ENCODE data around the gene HES5. TPM values are rescaled to one million over a fixed set of nuclear protein-coding genes. Genes with fewer than 3 reads are reported as not detected.

HES5 gene
- total and polyA plus RNA-seq, 2 of the 13 experiments (the other 11 are each of a cell fraction or from before 2014, with no cell fraction given), result not detected

DNA sequence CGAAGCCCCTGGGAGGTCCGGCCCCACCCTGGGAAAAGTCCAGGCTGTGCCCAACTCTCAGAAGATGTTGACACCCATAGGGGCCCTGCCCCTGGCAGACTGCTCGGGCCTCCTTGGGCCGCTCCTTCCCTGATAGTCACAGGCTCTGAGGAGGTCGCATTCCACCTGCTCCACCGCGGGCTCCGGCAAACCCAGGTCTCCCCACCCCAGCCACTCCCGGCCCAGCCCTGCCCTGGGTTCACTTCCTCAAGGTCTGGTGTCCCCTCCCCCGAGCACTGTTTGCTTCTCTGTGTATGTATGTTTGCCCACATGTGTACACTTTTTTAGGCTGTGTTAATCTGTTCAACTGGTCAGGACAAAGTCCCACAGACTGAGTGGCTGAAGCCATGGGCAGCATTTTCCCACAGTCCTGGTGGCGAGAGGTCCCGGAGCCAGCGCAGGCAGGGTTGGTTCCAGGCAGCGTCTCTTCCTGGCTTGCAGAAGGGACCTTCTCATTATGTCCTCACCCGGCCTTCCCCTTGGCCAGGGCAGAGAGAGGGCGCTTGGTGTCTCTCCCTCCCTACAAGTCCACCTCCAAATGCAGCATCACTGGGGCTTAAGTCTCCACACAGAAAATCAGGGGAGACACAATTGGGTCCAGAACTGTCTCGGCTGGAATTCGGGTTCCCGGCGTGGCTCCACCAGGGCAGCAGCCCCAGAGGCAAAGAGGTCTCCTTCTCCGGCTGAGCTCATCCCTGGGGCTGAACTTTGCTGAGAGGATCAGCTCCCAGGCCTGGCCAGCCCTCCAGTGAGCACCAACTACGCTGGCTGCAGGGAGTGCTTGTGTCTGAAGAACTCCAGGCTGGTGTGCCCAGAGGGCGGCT, 46.0 kb upstream of the HES5 start (continued):
- peak; percentile 10; the same call in 1 of the 2 replicates for TF ChIP-seq MYC (CRISPR knock-in tag; IDR thresholded peaks at IDR 0.05; ENCODE audit: borderline replicate concordance)
- TF ChIP-seq MED13 (CRISPR knock-in tag; IDR thresholded peaks at IDR 0.05), result 0 out of 2 replicates have a peak, but pooled peaks have one; percentile 24
- TF ChIP-seq POLR2AphosphoS5 (IDR thresholded peaks at IDR 0.05; ENCODE audit: low read depth, low read length), result peak; percentile 64
- TF ChIP-seq SMAD9 (CRISPR knock-in tag; IDR thresholded peaks at IDR 0.05), result no peak
- no peak for TF ChIP-seq KMT2A (CRISPR knock-in tag; IDR thresholded peaks at IDR 0.05)
- no peak for TF ChIP-seq GTF3A (CRISPR knock-in tag; conservative IDR thresholded peaks at IDR 0.05)
- peak; percentile 55; the same call in 1 of the 2 replicates for TF ChIP-seq ETV5 (CRISPR knock-in tag; IDR thresholded peaks at IDR 0.05; ENCODE audit: borderline replicate concordance)
- TF ChIP-seq, protein P1, sequence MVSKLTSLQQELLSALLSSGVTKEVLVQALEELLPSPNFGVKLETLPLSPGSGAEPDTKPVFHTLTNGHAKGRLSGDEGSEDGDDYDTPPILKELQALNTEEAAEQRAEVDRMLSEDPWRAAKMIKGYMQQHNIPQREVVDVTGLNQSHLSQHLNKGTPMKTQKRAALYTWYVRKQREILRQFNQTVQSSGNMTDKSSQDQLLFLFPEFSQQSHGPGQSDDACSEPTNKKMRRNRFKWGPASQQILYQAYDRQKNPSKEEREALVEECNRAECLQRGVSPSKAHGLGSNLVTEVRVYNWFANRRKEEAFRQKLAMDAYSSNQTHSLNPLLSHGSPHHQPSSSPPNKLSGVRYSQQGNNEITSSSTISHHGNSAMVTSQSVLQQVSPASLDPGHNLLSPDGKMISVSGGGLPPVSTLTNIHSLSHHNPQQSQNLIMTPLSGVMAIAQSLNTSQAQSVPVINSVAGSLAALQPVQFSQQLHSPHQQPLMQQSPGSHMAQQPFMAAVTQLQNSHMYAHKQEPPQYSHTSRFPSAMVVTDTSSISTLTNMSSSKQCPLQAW (CRISPR knock-in tag; IDR thresholded peaks at IDR 0.05), result peak; percentile 90
- 0 out of 2 replicates have a peak, but pooled peaks have one; percentile 7 for TF ChIP-seq MEIS2 (CRISPR knock-in tag; IDR thresholded peaks at IDR 0.05)
- no peak for TF ChIP-seq ZNF670 (CRISPR knock-in tag; IDR thresholded peaks at IDR 0.05; ENCODE audit: borderline replicate concordance)
- TF ChIP-seq, protein P2, sequence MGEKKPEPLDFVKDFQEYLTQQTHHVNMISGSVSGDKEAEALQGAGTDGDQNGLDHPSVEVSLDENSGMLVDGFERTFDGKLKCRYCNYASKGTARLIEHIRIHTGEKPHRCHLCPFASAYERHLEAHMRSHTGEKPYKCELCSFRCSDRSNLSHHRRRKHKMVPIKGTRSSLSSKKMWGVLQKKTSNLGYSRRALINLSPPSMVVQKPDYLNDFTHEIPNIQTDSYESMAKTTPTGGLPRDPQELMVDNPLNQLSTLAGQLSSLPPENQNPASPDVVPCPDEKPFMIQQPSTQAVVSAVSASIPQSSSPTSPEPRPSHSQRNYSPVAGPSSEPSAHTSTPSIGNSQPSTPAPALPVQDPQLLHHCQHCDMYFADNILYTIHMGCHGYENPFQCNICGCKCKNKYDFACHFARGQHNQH (CRISPR knock-in tag; IDR thresholded peaks at IDR 0.05), result peak; percentile 66
- TF ChIP-seq RFXANK (CRISPR knock-in tag; IDR thresholded peaks at IDR 0.05), result no peak
- 0 out of 2 replicates have a peak, but pooled peaks have one; percentile 62 for TF ChIP-seq HMG20B (CRISPR knock-in tag; conservative IDR thresholded peaks at IDR 0.05)
- no peak for TF ChIP-seq NRL (CRISPR knock-in tag; IDR thresholded peaks at IDR 0.05; ENCODE audit: borderline replicate concordance)
- TF ChIP-seq ATRX (CRISPR knock-in tag; IDR thresholded peaks at IDR 0.05; ENCODE audit: borderline replicate concordance), result no peak
- TF ChIP-seq, protein P3, sequence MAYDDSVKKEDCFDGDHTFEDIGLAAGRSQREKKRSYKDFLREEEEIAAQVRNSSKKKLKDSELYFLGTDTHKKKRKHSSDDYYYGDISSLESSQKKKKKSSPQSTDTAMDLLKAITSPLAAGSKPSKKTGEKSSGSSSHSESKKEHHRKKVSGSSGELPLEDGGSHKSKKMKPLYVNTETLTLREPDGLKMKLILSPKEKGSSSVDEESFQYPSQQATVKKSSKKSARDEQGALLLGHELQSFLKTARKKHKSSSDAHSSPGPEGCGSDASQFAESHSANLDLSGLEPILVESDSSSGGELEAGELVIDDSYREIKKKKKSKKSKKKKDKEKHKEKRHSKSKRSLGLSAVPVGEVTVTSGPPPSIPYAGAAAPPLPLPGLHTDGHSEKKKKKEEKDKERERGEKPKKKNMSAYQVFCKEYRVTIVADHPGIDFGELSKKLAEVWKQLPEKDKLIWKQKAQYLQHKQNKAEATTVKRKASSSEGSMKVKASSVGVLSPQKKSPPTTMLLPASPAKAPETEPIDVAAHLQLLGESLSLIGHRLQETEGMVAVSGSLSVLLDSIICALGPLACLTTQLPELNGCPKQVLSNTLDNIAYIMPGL (CRISPR knock-in tag; IDR thresholded peaks at IDR 0.05; ENCODE audit: borderline replicate concordance in 1 of 2, low read depth in 1 of 2), result no peak
- TF ChIP-seq, protein P4, sequence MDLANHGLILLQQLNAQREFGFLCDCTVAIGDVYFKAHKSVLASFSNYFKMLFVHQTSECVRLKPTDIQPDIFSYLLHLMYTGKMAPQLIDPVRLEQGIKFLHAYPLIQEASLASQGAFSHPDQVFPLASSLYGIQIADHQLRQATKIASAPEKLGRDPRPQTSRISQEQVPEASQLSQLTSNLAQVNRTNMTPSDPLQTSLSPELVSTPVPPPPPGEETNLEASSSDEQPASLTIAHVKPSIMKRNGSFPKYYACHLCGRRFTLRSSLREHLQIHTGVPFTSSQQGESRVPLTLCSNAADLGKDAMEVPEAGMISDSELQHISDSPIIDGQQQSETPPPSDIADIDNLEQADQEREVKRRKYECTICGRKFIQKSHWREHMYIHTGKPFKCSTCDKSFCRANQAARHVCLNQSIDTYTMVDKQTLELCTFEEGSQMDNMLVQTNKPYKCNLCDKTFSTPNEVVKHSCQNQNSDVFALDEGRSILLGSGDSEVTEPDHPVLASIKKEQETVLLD (CRISPR knock-in tag; IDR thresholded peaks at IDR 0.05; ENCODE audit: low read depth), result no peak
- TF ChIP-seq, protein P5, sequence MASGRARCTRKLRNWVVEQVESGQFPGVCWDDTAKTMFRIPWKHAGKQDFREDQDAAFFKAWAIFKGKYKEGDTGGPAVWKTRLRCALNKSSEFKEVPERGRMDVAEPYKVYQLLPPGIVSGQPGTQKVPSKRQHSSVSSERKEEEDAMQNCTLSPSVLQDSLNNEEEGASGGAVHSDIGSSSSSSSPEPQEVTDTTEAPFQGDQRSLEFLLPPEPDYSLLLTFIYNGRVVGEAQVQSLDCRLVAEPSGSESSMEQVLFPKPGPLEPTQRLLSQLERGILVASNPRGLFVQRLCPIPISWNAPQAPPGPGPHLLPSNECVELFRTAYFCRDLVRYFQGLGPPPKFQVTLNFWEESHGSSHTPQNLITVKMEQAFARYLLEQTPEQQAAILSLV (CRISPR knock-in tag; IDR thresholded peaks at IDR 0.05; ENCODE audit: borderline replicate concordance), result no peak
- TF ChIP-seq, protein P6, sequence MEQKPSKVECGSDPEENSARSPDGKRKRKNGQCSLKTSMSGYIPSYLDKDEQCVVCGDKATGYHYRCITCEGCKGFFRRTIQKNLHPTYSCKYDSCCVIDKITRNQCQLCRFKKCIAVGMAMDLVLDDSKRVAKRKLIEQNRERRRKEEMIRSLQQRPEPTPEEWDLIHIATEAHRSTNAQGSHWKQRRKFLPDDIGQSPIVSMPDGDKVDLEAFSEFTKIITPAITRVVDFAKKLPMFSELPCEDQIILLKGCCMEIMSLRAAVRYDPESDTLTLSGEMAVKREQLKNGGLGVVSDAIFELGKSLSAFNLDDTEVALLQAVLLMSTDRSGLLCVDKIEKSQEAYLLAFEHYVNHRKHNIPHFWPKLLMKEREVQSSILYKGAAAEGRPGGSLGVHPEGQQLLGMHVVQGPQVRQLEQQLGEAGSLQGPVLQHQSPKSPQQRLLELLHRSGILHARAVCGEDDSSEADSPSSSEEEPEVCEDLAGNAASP (CRISPR knock-in tag; IDR thresholded peaks at IDR 0.05; ENCODE audit: borderline replicate concordance), result peak; percentile 87; the same call in 1 of the 2 replicates
- TF ChIP-seq ETV6 (CRISPR knock-in tag; conservative IDR thresholded peaks at IDR 0.05), result no peak

All from HepG2 (cell line).